Smooth muscle cell (in vitro differentiated cells): ENCODE measurements around the gene ME3. TPM values are rescaled to one million over a fixed set of nuclear protein-coding genes. Genes with fewer than 3 reads are reported as not detected.

Experiments
- DNase-seq: peaks from one replicate; lab custom pipeline; 2025; ENCODE audit not compliant: unreplicated experiment; lab: John Stamatoyannopoulos, UW
- H2AFZ ChIP-seq: fragments of 200-600 bp; sonication (generic); 2 replicates; pipeline ENCODE4 v1.6.0; 2016; ENCODE audit warnings: antibody characterized with exemption, low read depth, mild to moderate bottlenecking
- H3F3A ChIP-seq: fragments of 200-600 bp; sonication (generic); 2 replicates; pipeline ENCODE4 v1.6.0; 2017; ENCODE audit warnings: antibody characterized with exemption, low read depth
- H3K27ac ChIP-seq: fragments of 200-600 bp; sonication (generic); 2 replicates; pipeline ENCODE4 v1.5.1; 2016; ENCODE audit warnings: low read depth, mild to moderate bottlenecking
- H3K27me3 ChIP-seq: fragments of 200-600 bp; sonication (generic); 2 replicates; pipeline ENCODE4 v1.6.1; 2016; ENCODE audit warnings: low read depth, mild to moderate bottlenecking
- H3K36me3 ChIP-seq: fragments of 200-600 bp; sonication (generic); 2 replicates; pipeline ENCODE4 v1.5.1; 2016; ENCODE audit warnings: low read depth
- H3K4me1 ChIP-seq: fragments of 200-600 bp; sonication (generic); 2 replicates; pipeline ENCODE4 v1.5.1; 2016; ENCODE audit warnings: low read depth
- H3K4me2 ChIP-seq: fragments of 200-600 bp; sonication (generic); 2 replicates; pipeline ENCODE4 v1.6.0; 2016; ENCODE audit warnings: mild to moderate bottlenecking
- H3K4me3 ChIP-seq: fragments of 200-600 bp; sonication (generic); 2 replicates; pipeline ENCODE4 v1.5.1; 2016; ENCODE audit warnings: mild to moderate bottlenecking
- H3K79me2 ChIP-seq: fragments of 200-600 bp; sonication (generic); 2 replicates; pipeline ENCODE4 v1.6.0; 2016; ENCODE audit warnings: low read depth, mild to moderate bottlenecking
- H3K9ac ChIP-seq: fragments of 200-600 bp; sonication (generic); 2 replicates; pipeline ENCODE4 v1.6.0; 2016; ENCODE audit warnings: low read depth
- H3K9me3 ChIP-seq: fragments of 200-600 bp; sonication (generic); replicated peaks from 2 replicates; pipeline ENCODE4 v1.5.1; 2016; ENCODE audit warnings: low read depth
- H4K20me1 ChIP-seq: fragments of 200-600 bp; sonication (generic); 2 replicates; pipeline ENCODE4 v1.6.0; 2016; ENCODE audit warnings: low read depth
- WGBS: methylation state at CpG from one replicate; pipeline ENCODE4 v1.1.7; 2016; ENCODE audit warnings: low lambda C conversion rate; 5-methylcytosine and 5-hydroxymethylcytosine counted together
- polyA plus RNA-seq: library from polyadenylated mRNA; unstranded; fragments of >200 nt; fragmentation: Nextera tagmentation; extraction: Ambion mirVana; gene quantifications from 2 replicates; pipeline ENCODE4 v1.2.1, GENCODE V29; 2016
- total RNA-seq: library from RNA; depleted of rRNA; stranded (reverse); fragments of >200 nt; gene quantifications from 2 replicates; pipeline ENCODE4 v1.2.3, GENCODE V29; 2014
- TF ChIP-seq, protein P1 (sequence below): fragments of 200-600 bp; sonication (generic); IDR thresholded peaks from 2 replicates; pipeline ENCODE4 v1.5.1; 2017; ENCODE audit warnings: borderline replicate concordance, mild to moderate bottlenecking, antibody characterized with exemption; ENCODE audit not compliant: insufficient read depth, poor library complexity, severe bottlenecking

The ME3 gene
- total and polyA plus RNA-seq, 2 experiments from 2014 or later, result 4.2 to 8.4 TPM

GRCh38 chr11:86706338-86707131, 34.1 kb upstream of the ME3 start:
- WGBS, result 71% methylated on average over 5 of the region's 5 CpGs
- H3K4me2 ChIP-seq, result no peak overlapping the region
- no peaks in the 10 kb centered on the region for H3F3A ChIP-seq
- no peak overlapping the region for H3K4me3 ChIP-seq
- H3K9ac ChIP-seq, result no peak overlapping the region
- H3K9me3 ChIP-seq, result no peaks in the 10 kb centered on the region
- H3K36me3 ChIP-seq, result no peaks in the 10 kb centered on the region
- peaks cover 6% of the 10 kb centered on the region for H3K4me1 ChIP-seq
- no peaks in the 10 kb centered on the region for H4K20me1 ChIP-seq
- TF ChIP-seq, protein P1, sequence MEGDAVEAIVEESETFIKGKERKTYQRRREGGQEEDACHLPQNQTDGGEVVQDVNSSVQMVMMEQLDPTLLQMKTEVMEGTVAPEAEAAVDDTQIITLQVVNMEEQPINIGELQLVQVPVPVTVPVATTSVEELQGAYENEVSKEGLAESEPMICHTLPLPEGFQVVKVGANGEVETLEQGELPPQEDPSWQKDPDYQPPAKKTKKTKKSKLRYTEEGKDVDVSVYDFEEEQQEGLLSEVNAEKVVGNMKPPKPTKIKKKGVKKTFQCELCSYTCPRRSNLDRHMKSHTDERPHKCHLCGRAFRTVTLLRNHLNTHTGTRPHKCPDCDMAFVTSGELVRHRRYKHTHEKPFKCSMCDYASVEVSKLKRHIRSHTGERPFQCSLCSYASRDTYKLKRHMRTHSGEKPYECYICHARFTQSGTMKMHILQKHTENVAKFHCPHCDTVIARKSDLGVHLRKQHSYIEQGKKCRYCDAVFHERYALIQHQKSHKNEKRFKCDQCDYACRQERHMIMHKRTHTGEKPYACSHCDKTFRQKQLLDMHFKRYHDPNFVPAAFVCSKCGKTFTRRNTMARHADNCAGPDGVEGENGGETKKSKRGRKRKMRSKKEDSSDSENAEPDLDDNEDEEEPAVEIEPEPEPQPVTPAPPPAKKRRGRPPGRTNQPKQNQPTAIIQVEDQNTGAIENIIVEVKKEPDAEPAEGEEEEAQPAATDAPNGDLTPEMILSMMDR, result no peak
- H2AFZ ChIP-seq, result no peak overlapping the region
- no peak overlapping the region for H3K27ac ChIP-seq
- no peak for DNase-seq
- no peaks in the 10 kb centered on the region for H3K27me3 ChIP-seq
- no peaks in the 10 kb centered on the region for H3K79me2 ChIP-seq

DNA sequence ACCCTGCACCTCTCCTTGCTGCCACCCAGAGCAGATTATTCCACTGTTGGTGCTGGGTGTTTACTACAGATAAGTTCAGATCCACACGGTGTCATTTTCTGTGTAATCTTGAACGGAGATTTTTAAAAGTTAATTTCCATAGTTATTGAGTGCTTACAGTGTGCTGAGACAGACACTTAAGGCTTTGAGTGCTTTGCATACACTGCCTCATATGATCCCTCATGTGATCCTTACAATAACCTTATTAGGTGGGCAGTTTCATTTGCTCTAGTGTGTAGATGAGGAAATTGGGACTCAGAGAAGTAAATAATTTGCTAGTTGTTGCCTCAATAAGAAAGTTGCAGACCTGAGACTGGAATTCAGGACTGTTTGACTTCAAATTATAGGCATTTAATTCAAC, 32.3 kb upstream of the ME3 start:
- H3K79me2 ChIP-seq, result no peaks in the 10 kb centered on the region
- H3K4me1 ChIP-seq, result peaks cover 6% of the 10 kb centered on the region
- H3K4me3 ChIP-seq, result no peak overlapping the region
- H4K20me1 ChIP-seq, result no peaks in the 10 kb centered on the region
- H3K27ac ChIP-seq, result no peak overlapping the region
- no peaks in the 10 kb centered on the region for H3K27me3 ChIP-seq
- H2AFZ ChIP-seq, result no peak overlapping the region
- no peak overlapping the region for H3K9ac ChIP-seq
- DNase-seq, result no peak
- H3K4me2 ChIP-seq, result no peak overlapping the region
- no peaks in the 10 kb centered on the region for H3K36me3 ChIP-seq
- 84% methylated on average over 2 of the region's 2 CpGs for WGBS
- H3K9me3 ChIP-seq, result no peaks in the 10 kb centered on the region
- TF ChIP-seq, protein P1, result no peak
- H3F3A ChIP-seq, result no peaks in the 10 kb centered on the region

- Histone ChIP-seq H3K4me3 (no peak overlapping the region), H2AFZ (no peak overlapping the region), H3F3A (no peaks in the 10 kb centered on the region), H3K4me2 (no peak overlapping the region), H4K20me1 (no peaks in the 10 kb centered on the region), H3K27me3 (no peaks in the 10 kb centered on the region), H3K79me2 (no peaks in the 10 kb centered on the region), H3K36me3 (no peaks in the 10 kb centered on the region), H3K27ac (no peak overlapping the region), H3K9me3 (no peaks in the 10 kb centered on the region), H3K4me1 (peaks cover 6% of the 10 kb centered on the region), H3K9ac (no peak overlapping the region)
- no peak for DNase-seq
- TF ChIP-seq, protein P1, result no peak
- 84% methylated on average over 7 of the region's 7 CpGs for WGBS
Observed at GRCh38 chr11:86703987-86704386, 31.6 kb upstream of the ME3 start.
